SK-N-MC (cell line): Measurements from ENCODE around the gene CPLX3.
A peak's percentile ranks its signal among the peaks of the same experiment; 100 is the strongest.

Source experiments
- DNase-seq: peaks from one replicate; pipeline ENCODE4 v3.0.0-alpha.2; 2011; ENCODE audit warnings: low read depth, low spot score
- H3K27ac ChIP-seq: fragments of 200-600 bp; sonication (generic); 2 replicates; pipeline ENCODE4 v1.5.1; 2016; ENCODE audit warnings: mixed run types
- H3K36me3 ChIP-seq: fragments of 200-600 bp; sonication (generic); 2 replicates; pipeline ENCODE4 v1.6.1; 2017; ENCODE audit warnings: antibody characterized with exemption, low read length, mixed read lengths; ENCODE audit not compliant: insufficient read depth
- H3K4me3 ChIP-seq: fragments of 200-600 bp; sonication (generic); 2 replicates; pipeline ENCODE4 v1.5.1; 2016
- H3K9ac ChIP-seq: fragments of 200-600 bp; sonication (generic); 2 replicates; pipeline ENCODE4 v1.8.0; 2017; ENCODE audit warnings: mixed run types, mixed read lengths; ENCODE audit not compliant: insufficient read length
- H3K9me3 ChIP-seq: fragments of 200-600 bp; sonication (generic); 2 replicates; pipeline ENCODE4 v1.6.1; 2017; ENCODE audit warnings: low read depth, mild to moderate bottlenecking, antibody characterized with exemption, low read length, moderate library complexity, mixed read lengths
- EZH2 ChIP-seq: fragments of 200-600 bp; sonication (generic); IDR thresholded peaks from one replicate; pipeline ENCODE4 v1.6.1; 2017; ENCODE audit warnings: antibody characterized with exemption
- FOXP2 ChIP-seq: optimal IDR thresholded peaks from 2 replicates; pipeline ENCODE3; 2011; ENCODE audit warnings: mild to moderate bottlenecking, moderate library complexity; ENCODE audit not compliant: insufficient read depth; ENCODE audit errors: extremely low read length, control extremely low read depth
- POLR2AphosphoS5 ChIP-seq: IDR thresholded peaks from 2 replicates; pipeline ENCODE4 v1.6.1; 2012; ENCODE audit warnings: mild to moderate bottlenecking, low read depth, low read length, borderline replicate concordance

Gene CPLX3, protein sequence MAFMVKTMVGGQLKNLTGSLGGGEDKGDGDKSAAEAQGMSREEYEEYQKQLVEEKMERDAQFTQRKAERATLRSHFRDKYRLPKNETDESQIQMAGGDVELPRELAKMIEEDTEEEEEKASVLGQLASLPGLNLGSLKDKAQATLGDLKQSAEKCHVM

DNA sequence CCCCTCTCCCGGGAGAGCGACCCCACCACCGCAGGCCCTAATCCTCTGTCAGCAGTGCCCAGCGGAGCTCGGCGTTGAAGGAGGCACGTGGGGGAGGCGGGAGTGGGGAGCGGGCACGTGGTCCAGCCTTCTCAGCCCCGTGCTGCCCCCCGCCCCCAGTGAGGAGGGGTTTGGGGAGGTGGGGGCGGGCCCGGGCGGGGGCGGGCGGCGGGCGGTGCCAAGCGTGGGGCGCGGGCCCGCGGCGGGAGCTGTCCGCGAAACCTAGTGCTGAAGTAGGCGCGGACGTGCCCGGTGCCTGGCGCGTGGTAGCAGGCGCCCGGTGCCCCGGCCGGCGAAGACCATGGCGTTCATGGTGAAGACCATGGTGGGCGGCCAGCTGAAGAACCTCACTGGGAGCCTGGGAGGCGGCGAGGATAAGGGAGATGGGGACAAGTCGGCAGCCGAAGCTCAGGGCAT lies at the start of gene CPLX3:
Gene CPLX3 (plus strand): TSS at position 264 of the 456 bp plus-strand sequence. CDS start 77 bp downstream, at position 341.
- no peak within 1 kb of the TSS for H3K4me3 ChIP-seq
- DNase-seq, result no peak
- no peaks in the 10 kb centered on the region for H3K36me3 ChIP-seq
- no peak within 1 kb of the TSS for H3K27ac ChIP-seq
- no peak within 1 kb of the TSS for H3K9ac ChIP-seq
- no peaks in the 10 kb centered on the region for H3K9me3 ChIP-seq
- TF ChIP-seq EZH2, result no peak
- no peak for TF ChIP-seq FOXP2
- no peak for TF ChIP-seq POLR2AphosphoS5

- no peak for DNase-seq
- no peak overlapping the region for H3K9ac ChIP-seq
- H3K4me3 ChIP-seq, result peak overlapping the region; percentile 46
- no peak overlapping the region for H3K27ac ChIP-seq
- H3K36me3 ChIP-seq, result no peaks in the 10 kb centered on the region
- TF ChIP-seq FOXP2 (no peak), POLR2AphosphoS5 (no peak; the same call in 1 of the 2 replicates), EZH2 (no peak)
- no peaks in the 10 kb centered on the region for H3K9me3 ChIP-seq
Measured at GRCh38 chr15:74776821-74777768, 49.3 kb upstream of the CPLX3 start.

DNA sequence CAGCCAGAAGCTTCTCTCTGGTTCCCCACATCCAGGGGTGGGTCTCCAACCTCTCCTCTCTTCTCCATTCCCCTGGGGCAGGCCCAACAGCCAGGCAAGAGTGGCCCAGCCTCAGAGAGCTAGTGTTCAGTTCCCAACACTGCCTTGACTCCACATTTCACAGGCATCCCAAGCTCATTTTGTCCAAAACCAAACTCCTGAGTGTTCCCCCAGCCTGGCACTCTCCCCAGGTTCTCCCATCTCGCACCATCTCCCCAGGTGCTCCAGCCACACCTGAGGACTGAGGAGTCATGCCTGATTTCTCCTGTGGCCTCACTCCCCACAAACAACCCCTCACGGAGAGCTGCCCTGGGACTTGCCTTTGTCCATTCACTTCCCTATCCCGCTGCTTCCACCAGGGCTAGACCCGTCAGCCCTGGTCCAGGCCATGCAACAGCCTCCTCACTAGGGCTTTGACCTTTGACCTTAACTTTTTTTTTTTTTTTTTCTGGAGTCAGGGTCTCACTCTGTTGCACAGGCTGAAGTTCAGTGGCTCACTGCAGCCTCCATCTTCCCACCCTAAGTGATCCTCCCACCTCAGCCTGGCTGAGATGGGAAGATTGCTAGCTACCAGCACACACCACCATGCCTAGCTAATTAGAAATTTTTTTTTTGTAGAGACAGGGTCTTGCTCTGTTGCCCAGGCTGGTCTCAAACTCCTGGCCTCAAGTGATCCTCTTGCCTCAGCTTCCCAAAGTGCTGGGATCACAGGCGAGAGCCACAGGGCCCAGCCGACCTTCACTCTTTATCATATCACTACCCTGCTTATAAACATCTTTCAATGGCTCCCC lies 48.4 kb upstream of the CPLX3 start:
- Histone ChIP-seq H3K27ac (no peak overlapping the region), H3K36me3 (no peaks in the 10 kb centered on the region), H3K9ac (no peak overlapping the region), H3K9me3 (no peaks in the 10 kb centered on the region), H3K4me3 (0 out of 2 replicates have a peak overlapping the region, but pooled peaks have one; percentile 18)
- no peak for DNase-seq
- TF ChIP-seq EZH2, result no peak

- Histone ChIP-seq H3K9me3 (no peaks in the 10 kb centered on the region), H3K36me3 (no peaks in the 10 kb centered on the region), H3K27ac (no peak overlapping the region), H3K4me3 (no peak overlapping the region), H3K9ac (no peak overlapping the region)
- TF ChIP-seq EZH2 (no peak), FOXP2 (no peak), POLR2AphosphoS5 (no peak)
- no peak for DNase-seq
Measured at GRCh38 chr15:74778599-74778970, 47.8 kb upstream of the CPLX3 start.

GRCh38 chr15:74779162-74779648 lies 47.2 kb upstream of the CPLX3 start:
- no peak overlapping the region for H3K4me3 ChIP-seq
- H3K36me3 ChIP-seq, result no peaks in the 10 kb centered on the region
- no peak overlapping the region for H3K9ac ChIP-seq
- no peak for DNase-seq
- TF ChIP-seq EZH2, result no peak
- TF ChIP-seq POLR2AphosphoS5, result no peak
- TF ChIP-seq FOXP2, result no peak
- H3K27ac ChIP-seq, result 0 out of 2 replicates have a peak overlapping the region, but pooled peaks have one; percentile 55
- H3K9me3 ChIP-seq, result no peaks in the 10 kb centered on the region

GRCh38 chr15:74780523-74781430 lies 45.6 kb upstream of the CPLX3 start:
- Histone ChIP-seq H3K9ac (peak overlapping the region; percentile 46), H3K36me3 (no peaks in the 10 kb centered on the region), H3K9me3 (no peaks in the 10 kb centered on the region), H3K27ac (peak overlapping the region; percentile 76), H3K4me3 (peak overlapping the region; percentile 78)
- peak; percentile 81 for DNase-seq
- TF ChIP-seq FOXP2 (no peak), POLR2AphosphoS5 (peak; percentile 43; the same call in 1 of the 2 replicates)

DNA sequence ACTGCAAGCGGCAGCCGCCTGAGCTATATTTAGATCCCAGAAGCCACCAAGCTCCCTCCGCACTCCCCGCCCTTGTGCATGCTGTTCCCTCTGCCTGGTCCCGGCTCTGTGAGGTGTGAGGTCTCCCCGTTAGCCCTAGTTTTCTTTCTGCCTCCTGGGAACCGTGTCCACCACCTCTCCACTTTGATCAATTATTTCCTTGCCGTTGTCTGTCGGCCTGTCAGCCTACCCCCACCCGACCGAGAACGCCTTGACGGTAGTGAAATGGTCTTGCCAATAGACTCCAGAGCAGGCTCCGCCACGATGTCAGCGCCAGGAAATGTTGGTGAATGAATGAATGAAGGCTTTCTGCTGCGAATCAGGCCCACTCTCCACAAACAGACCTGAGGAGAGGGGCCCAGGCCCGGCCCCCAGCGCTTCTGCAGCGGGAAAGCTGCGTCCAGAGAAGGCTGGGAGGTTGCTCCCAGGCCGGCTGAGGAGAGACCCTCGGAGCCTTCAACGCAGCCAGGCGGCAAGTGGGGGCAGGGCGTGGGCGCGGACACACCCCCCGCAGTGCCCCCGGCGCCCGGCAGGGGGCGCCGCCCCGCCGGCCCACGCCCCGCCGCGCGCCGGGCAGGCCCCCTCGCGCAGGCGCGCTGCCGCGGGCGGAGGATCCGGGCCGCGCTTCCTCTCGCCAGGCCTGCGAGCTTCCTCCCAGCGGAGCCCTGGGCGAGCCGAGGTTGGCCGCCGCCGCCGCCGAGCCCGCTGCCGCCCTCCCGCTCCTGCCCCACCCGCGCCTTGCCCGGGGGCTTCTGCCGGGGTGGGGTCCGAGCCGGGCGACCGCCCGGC lies 44.8 kb upstream of the CPLX3 start, which contains the start of gene CSK:
Gene CSK (plus strand): TSS at position 650 of the 828 bp plus-strand sequence. CDS start 16,218 bp downstream, outside the sequence.
- H3K4me3 ChIP-seq, result peak within 1 kb of the TSS; percentile 78
- H3K36me3 ChIP-seq, result no peaks in the 10 kb centered on the region
- peak within 1 kb of the TSS; percentile 76 for H3K27ac ChIP-seq
- DNase-seq, result no peak
- H3K9me3 ChIP-seq, result no peaks in the 10 kb centered on the region
- peak within 1 kb of the TSS; percentile 88 for H3K9ac ChIP-seq
- no peak for TF ChIP-seq EZH2
- peak; percentile 6; the same call in 1 of the 2 replicates for TF ChIP-seq POLR2AphosphoS5
- no peak for TF ChIP-seq FOXP2
